Measurements from ENCODE around the gene MARCHF5.

DNA sequence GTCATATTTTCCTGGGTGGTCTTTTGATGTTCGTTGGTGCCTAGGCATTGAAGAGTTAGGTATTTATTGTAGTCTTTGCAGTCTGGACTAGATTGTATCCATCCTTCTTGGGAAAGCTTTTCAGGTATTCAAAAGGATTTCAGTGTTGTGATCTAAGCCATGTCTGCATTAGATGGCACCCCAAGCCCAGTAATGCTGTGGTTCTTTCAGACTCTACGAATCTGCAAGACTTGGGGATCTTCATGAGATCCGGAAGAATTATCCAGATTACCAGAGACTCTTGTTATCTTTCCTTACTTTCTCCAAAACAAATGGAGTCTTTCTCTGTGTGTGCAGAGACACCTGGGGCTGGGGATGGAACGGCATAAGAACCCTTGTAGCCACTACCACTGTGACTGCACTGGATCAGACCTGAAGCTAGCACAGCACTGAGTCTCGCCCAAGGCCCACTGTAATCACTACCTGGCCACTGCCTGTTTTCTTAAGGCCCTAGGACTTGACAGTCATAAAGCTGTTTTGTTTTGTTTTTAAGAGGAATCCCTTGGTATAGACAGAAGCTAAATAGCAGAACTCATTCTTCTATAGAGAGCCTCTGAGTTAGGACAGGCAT lies 75.5 kb downstream of the MARCHF5 start:
- TF ChIP-seq, protein P1, sequence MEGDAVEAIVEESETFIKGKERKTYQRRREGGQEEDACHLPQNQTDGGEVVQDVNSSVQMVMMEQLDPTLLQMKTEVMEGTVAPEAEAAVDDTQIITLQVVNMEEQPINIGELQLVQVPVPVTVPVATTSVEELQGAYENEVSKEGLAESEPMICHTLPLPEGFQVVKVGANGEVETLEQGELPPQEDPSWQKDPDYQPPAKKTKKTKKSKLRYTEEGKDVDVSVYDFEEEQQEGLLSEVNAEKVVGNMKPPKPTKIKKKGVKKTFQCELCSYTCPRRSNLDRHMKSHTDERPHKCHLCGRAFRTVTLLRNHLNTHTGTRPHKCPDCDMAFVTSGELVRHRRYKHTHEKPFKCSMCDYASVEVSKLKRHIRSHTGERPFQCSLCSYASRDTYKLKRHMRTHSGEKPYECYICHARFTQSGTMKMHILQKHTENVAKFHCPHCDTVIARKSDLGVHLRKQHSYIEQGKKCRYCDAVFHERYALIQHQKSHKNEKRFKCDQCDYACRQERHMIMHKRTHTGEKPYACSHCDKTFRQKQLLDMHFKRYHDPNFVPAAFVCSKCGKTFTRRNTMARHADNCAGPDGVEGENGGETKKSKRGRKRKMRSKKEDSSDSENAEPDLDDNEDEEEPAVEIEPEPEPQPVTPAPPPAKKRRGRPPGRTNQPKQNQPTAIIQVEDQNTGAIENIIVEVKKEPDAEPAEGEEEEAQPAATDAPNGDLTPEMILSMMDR (IDR thresholded peaks at IDR 0.05) = no peak
- no peak for TF ChIP-seq POLR2A (IDR thresholded peaks at IDR 0.05)
